Left renal pelvis (tissue), 4 donors: Measurements from ENCODE around the gene ANKRD13D. TPM values are rescaled to one million over a fixed set of nuclear protein-coding genes. Genes with fewer than 3 reads are reported as not detected.

Experiments
- DNase-seq, 4 donors: peaks; one replicate each; pipeline ENCODE4 v3.0.0-alpha.2; 2013; ENCODE audit warnings: low read depth in 4 of 4, low spot score in 3 of 4
- polyA plus RNA-seq, 4 donors: library from polyadenylated mRNA; unstranded; fragments of 120-200 nt; gene quantifications; one replicate each; pipeline ENCODE4 v1.2.1, GENCODE V29; 2013; ENCODE audit not compliant: insufficient read length in 4 of 4

ANKRD13D gene
- polyA plus RNA-seq, 4 donors, result 20.2 to 60.0 (median 30.1) TPM

- no peak for DNase-seq
Measured at GRCh38 chr11:67301313-67301921, 12.3 kb downstream of the ANKRD13D start.

- peak in 1 of 4 donors; percentile 49 for DNase-seq
Measured at GRCh38 chr11:67301951-67302516, 12.9 kb downstream of the ANKRD13D start.

DNA sequence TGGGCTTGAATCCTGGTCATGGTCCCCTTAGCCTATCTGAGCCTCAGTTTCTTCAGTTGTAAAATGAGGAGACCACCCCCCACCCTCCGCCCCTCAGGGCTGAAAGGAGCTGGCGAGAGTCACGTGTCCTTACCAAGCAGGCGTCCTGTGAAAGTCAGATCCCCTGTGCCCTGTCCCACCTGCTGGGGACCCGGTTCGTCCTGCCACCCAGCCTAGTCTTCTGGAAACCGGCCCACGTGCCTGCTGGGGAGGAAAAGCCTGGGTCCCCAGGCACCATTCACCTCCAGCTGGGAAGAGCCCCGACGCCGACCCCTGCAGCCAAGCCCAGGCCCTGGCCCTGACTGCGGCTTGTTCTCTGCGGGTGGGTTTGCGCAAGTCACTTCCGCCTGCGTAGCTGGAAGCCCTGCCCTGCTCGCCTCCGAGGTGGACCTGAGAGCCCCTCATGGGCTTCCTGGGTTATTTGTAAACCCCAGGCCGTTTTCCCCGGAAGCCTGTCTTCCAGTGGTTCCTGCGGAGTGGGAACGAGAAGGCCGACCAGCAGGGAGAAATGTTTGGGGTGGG is 13.5 kb downstream of the ANKRD13D start:
- DNase-seq, result no peak

GRCh38 chr11:67303132-67303834 is 14.2 kb downstream of the ANKRD13D start, which contains the start of gene SSH3:
SSH3 (plus strand) TSS chr11:67303530; CDS start chr11:67303626, 96 bp downstream.
- DNase-seq, result no peak

DNA sequence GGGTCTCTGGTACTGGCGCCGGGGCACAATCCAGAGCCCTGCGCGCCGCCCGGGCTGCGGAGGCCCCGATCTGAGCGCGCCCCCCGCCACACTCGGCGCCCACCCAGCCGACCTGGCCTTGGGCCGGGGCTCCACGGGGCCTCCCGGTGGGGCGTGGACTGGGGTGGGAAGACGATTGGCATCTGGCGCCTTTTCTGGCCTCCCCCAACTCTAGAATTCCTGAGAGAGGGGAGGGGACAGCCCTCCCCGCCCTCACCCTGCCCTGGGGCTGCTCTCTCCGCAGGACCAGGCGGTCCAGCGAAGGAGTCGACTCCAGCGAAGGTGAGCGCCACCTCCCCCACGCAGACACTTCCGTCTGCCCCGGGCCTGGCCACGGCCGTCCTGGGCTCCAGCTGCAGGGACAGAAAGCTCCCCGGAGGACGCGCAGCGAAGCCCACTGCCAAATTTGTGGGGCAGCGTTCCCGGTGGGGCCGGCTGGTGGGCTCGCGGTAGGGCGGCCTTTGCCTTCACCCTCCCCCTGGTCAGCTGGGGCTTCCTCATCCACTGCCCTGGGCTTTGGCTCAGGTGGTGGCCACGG is 14.8 kb downstream of the ANKRD13D start:
- no peak for DNase-seq

DNA sequence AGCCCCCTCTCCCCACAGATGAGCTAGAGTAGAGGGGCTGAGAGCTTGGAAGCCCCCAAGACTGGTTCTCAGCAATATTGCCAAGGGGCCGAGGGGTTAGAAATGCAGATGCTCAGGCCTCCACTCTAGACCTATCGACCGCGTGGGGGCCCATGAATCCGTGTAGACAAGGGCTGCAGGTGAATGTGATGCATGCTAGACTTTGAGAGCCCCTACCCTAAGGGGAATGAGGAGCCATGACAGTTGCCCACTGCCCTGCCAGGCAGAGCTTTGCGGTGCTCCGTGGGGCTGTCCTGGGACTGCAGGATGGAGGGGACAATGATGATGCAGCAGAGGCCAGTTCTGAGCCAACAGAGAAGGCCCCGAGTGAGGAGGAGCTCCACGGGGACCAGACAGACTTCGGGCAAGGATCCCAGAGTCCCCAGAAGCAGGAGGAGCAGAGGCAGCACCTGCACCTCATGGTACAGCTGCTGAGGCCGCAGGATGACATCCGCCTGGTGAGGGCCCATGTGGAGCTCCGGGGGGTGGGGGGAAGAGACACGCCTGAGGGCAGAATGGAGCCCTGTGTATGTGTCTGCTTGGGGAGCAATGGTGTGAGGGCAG is 15.5 kb downstream of the ANKRD13D start:
- no peak for DNase-seq

DNA sequence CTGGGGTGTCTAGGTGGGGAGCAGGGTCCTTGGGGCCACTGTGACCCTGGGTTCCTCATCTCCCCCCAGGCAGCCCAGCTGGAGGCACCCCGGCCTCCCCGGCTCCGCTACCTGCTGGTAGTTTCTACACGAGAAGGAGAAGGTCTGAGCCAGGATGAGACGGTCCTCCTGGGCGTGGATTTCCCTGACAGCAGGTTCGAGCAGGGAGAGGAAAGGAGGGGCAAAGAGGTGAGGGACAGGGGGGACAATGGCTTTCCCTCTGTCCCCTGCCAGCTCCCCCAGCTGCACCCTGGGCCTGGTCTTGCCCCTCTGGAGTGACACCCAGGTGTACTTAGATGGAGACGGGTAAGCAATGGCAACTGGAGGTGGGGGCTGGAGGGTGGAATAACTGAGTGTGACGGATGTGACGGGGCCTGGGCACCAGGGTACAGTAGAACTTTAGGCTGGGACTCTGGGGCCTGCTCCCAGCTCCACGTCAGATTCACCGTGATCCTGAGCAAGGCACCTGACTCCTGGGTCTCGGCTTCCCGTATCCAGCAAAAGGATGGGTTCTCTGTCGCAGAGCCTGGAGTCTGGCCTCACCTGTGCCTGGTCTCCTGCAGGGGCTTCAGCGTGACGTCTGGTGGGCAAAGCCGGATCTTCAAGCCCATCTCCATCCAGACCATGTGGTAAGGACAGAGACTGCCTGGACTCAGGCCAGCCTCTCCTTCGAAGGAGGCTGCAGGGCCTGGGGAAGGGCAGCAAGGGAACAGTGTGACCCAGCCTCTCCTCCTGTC is 17.9 kb downstream of the ANKRD13D start:
- DNase-seq, result no peak

- no peak for DNase-seq
Measured at GRCh38 chr11:67307545-67308001, 18.5 kb downstream of the ANKRD13D start.

- DNase-seq, result no peak
Measured at GRCh38 chr11:67308031-67308866, 19.1 kb downstream of the ANKRD13D start.

GRCh38 chr11:67309166-67309565 is 20.1 kb downstream of the ANKRD13D start:
- no peak for DNase-seq

DNA sequence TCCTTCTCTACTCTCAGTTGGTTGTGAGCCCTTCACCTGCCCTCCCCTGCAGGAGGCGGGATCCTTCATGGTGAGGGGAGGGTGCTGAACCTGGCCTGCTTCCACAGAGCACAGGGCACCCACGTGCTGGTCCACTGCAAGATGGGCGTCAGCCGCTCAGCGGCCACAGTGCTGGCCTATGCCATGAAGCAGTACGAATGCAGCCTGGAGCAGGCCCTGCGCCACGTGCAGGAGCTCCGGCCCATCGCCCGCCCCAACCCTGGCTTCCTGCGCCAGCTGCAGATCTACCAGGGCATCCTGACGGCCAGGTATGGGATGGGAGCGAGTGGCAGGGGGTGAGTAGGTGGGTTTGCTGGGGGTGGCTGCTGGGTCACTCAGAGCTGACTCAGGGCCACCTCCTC is 20.6 kb downstream of the ANKRD13D start:
- DNase-seq, result no peak

DNA sequence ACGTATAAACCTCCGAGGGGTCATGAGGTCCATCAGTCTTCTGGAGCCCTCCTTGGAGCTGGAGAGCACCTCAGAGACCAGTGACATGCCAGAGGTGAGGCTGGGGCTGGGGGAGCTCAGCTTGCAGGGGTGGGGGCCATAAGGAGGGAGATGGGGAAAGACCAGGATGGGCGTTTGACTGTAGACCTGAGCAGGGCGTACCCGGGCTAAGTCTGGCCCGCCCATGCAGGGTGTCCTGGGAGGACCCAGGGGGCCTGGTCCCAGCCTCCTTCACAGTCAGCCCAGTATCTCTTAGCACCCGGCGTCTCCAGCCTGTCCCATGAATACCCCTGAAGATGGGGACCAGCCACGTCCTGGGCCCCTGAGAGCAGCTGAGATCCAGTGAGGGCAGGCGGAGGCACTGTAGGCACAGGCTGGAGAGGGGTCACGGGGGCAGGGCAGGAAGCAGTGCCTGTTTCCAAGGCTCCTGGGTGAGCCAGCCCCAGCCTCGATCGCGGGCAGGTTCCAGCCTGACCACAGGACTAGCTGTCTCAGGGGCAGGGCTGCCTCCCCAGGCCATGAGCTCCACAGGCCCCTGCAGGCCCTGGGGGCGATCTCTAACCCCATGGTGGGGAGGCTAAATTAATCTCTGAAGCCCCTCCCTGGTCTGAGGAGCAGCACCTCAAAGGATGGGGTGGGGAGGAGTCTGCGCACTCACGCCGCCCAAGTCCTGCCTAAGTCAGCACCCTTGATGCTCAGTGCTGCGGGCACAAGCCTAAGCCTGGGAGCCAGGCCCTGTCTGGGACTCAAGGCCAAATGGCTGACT is 21.3 kb downstream of the ANKRD13D start:
- no peak for DNase-seq

DNA sequence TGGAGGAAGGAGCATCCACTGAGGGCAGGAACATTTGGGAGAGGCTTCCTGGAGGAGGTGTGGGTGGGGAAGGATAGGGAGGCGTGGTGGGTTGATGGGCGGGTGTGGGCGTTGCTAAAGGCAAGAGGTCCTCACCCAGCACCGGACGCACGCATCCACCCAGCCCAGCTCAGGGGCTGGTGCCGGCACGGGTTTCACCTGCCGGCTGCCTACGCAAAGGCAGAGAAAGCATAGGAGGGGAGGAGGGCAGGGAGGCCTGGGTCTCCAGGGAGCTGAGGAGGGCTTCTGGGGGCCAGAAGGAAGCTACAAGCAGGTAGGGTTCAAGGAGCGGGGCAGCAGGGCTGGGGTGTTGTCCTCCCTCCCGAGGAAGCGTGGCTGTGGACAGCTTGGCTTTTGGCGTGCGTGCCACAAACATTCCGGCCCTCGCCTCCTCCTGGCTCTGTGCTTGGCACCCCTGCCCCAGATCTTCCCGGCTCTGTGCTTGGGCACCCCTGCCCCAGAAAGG is 22.0 kb downstream of the ANKRD13D start:
- DNase-seq, result no peak

DNA sequence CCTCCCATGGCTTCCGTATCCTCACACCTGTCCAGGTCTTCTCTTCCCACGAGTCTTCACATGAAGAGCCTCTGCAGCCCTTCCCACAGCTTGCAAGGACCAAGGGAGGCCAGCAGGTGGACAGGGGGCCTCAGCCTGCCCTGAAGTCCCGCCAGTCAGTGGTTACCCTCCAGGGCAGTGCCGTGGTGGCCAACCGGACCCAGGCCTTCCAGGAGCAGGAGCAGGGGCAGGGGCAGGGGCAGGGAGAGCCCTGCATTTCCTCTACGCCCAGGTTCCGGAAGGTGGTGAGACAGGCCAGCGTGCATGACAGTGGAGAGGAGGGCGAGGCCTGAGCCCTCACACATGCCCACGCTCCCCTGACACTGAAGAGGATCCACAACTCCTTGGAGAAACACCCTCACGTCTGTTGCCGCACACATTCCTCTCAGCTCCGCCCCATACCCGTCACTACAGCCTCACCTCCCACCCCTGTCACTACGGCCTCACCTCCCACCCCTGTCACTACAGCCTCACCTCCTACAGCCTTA is 22.5 kb downstream of the ANKRD13D start:
- DNase-seq, result no peak

DNA sequence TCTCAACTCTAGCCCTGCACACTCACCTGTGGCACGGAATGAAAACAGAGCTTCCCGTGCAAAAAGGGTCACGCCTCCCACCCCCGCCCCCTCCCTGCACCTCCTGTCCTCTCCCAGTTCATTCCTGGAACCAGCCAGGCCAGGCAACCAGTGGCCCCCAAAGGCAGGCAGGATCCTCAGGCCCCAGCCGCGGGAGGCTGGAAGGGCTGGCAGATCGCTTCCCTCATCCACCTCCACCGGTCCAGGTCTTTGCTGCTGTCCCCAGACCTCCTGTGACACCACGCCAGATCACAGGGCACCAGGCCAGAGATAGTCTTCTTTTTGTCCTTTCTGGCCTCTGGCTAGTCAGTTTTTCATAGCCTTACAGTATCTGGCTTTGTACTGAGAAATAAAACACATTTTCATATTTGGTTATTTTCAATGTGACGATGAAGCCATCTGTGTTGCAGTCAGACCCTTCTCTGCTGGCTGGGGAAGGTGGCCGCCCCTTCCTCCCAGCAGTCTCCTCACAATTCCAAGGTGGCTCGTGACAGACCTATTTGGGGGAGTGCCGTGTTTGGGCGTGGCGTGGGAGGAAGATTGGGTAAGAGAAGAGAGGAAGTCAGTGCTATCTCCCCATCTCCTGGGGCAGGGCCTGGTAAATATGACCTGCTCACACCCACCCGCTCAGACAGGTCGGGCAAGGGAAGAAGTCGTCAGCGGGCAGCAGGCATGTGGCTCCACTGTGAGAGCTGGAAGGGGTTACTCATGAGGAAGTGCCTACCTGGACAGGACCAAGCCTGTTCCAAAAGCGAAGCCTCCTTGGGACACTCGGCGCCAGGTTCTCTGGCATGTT is 23.3 kb downstream of the ANKRD13D start:
- no peak for DNase-seq

DNA sequence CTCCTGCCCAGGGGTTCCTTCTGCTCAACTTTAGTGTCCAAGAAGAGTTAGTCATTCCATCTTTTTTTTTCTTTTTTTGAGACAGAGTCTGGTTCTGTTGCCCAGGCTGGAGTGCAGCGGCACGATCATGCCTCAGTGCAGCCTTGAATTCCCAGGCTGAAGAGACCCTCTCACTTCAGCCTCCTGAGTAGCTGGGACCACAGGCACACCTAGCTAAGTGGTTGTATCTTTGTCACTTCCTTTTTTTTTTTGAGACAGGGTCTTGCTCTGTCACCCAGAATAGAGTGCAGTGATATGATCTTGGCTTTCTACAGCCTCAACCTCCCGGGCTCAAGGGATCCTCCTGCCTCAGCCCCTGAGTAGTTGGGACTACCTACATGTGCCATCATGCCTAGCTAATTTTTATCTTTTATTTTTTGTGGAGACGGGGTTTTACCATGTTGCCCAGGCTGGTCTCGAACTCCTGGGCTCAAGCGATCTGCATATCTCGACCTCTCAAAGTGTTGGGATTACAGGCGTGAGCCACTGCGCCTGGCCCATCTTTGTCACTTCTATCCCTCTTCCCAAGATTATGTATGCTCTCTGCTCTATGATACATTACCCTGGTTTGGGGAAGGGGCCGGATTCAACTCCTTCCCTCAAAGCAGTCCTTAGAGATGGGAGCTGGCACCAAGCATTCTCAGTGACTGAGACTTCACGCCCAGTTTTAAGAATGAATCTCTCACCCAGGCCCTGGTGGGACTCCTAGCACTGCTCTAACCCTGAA is 24.2 kb downstream of the ANKRD13D start:
- no peak for DNase-seq
